ENCODE results near the gene OTUD3.
"Not testable (repeated sequence)": the region's sequence is repeated elsewhere in the genome, so short reads cannot be mapped to it uniquely, and the experiment has no call there.

OTUD3 gene

GRCh38 chr1:19882111-19883071, at the start of gene OTUD3:
Gene OTUD3 (plus strand): TSS chr1:19882395. CDS start chr1:19882514, 119 bp downstream.
- Mint-ChIP-seq H3K4me3 (peak within 1 kb of the TSS; percentile 91), H3K36me3 (no peaks in the 10 kb centered on the region), H3K9me3 (no peaks in the 10 kb centered on the region), H3K4me1 (peaks cover 41% of the 10 kb centered on the region), H3K27me3 (no peaks in the 10 kb centered on the region), H3K27ac (peak within 1 kb of the TSS; percentile 46)

GRCh38 chr1:19835578-19835977, 46.6 kb upstream of the OTUD3 start:
- peaks cover 2% of the 10 kb centered on the region for H3K36me3 Mint-ChIP-seq
- H3K4me1 Mint-ChIP-seq: peaks cover 8% of the 10 kb centered on the region
- H3K4me3 Mint-ChIP-seq: no peak overlapping the region
- no peaks in the 10 kb centered on the region for H3K9me3 Mint-ChIP-seq
- H3K27me3 Mint-ChIP-seq: peaks cover 21% of the 10 kb centered on the region
- H3K27ac Mint-ChIP-seq: no peak overlapping the region

- no peak overlapping the region for H3K4me3 Mint-ChIP-seq
- no peak overlapping the region for H3K27ac Mint-ChIP-seq
- H3K36me3 Mint-ChIP-seq: no peaks in the 10 kb centered on the region
- H3K9me3 Mint-ChIP-seq: no peaks in the 10 kb centered on the region
- peaks cover 8% of the 10 kb centered on the region for H3K4me1 Mint-ChIP-seq
- peaks cover 8% of the 10 kb centered on the region for H3K27me3 Mint-ChIP-seq
These were observed 44.3 kb upstream of the OTUD3 start for GRCh38 chr1:19837866-19838265.

GRCh38 chr1:19840228-19840627, 42.0 kb upstream of the OTUD3 start:
- Mint-ChIP-seq H3K4me1 (peaks cover 8% of the 10 kb centered on the region), H3K4me3 (no peak overlapping the region), H3K9me3 (no peaks in the 10 kb centered on the region), H3K27me3 (peaks cover 5% of the 10 kb centered on the region), H3K36me3 (no peaks in the 10 kb centered on the region), H3K27ac (no peak overlapping the region)

- Mint-ChIP-seq H3K9me3 (no peaks in the 10 kb centered on the region), H3K36me3 (no peaks in the 10 kb centered on the region), H3K27me3 (peaks cover 4% of the 10 kb centered on the region), H3K4me1 (peaks cover 3% of the 10 kb centered on the region), H3K4me3 (no peak overlapping the region), H3K27ac (no peak overlapping the region)
These were observed 37.3 kb upstream of the OTUD3 start for GRCh38 chr1:19844731-19845495.

GRCh38 chr1:19845555-19845954, 36.6 kb upstream of the OTUD3 start:
- H3K9me3 Mint-ChIP-seq: no peaks in the 10 kb centered on the region
- H3K36me3 Mint-ChIP-seq: no peaks in the 10 kb centered on the region
- no peak overlapping the region for H3K4me3 Mint-ChIP-seq
- peaks cover under 1% of the 10 kb centered on the region for H3K4me1 Mint-ChIP-seq
- H3K27me3 Mint-ChIP-seq: peaks cover 4% of the 10 kb centered on the region
- H3K27ac Mint-ChIP-seq: no peak overlapping the region

- H3K4me1 Mint-ChIP-seq: no peaks in the 10 kb centered on the region
- H3K36me3 Mint-ChIP-seq: no peaks in the 10 kb centered on the region
- H3K9me3 Mint-ChIP-seq: no peaks in the 10 kb centered on the region
- H3K27me3 Mint-ChIP-seq: peaks cover 4% of the 10 kb centered on the region
- H3K27ac Mint-ChIP-seq: no peak overlapping the region
- no peak overlapping the region for H3K4me3 Mint-ChIP-seq
These were observed 35.9 kb upstream of the OTUD3 start for GRCh38 chr1:19846338-19846737.

- not testable (repeated sequence) for H3K4me1 Mint-ChIP-seq, H3K36me3 Mint-ChIP-seq, H3K27ac Mint-ChIP-seq, H3K27me3 Mint-ChIP-seq, H3K9me3 Mint-ChIP-seq, H3K4me3 Mint-ChIP-seq
These were observed 34.9 kb upstream of the OTUD3 start for GRCh38 chr1:19847334-19847733.

- not testable (repeated sequence) for H3K4me1 Mint-ChIP-seq, H3K4me3 Mint-ChIP-seq, H3K36me3 Mint-ChIP-seq, H3K27ac Mint-ChIP-seq, H3K9me3 Mint-ChIP-seq, H3K27me3 Mint-ChIP-seq
These were observed 32.9 kb upstream of the OTUD3 start for GRCh38 chr1:19849307-19849706.

- Mint-ChIP-seq H3K27me3 (peaks cover 4% of the 10 kb centered on the region), H3K27ac (no peak overlapping the region), H3K4me3 (no peak overlapping the region), H3K9me3 (no peaks in the 10 kb centered on the region), H3K36me3 (no peaks in the 10 kb centered on the region), H3K4me1 (no peaks in the 10 kb centered on the region)
These were observed 32.0 kb upstream of the OTUD3 start for GRCh38 chr1:19850214-19850613.

GRCh38 chr1:19852036-19852435, 30.2 kb upstream of the OTUD3 start:
- Mint-ChIP-seq H3K4me1 (no peaks in the 10 kb centered on the region), H3K9me3 (no peaks in the 10 kb centered on the region), H3K27me3 (no peaks in the 10 kb centered on the region), H3K36me3 (no peaks in the 10 kb centered on the region), H3K27ac (no peak overlapping the region), H3K4me3 (no peak overlapping the region)

GRCh38 chr1:19854866-19855265, 27.3 kb upstream of the OTUD3 start:
- Mint-ChIP-seq H3K4me3 (no peak overlapping the region), H3K27ac (no peak overlapping the region), H3K36me3 (no peaks in the 10 kb centered on the region), H3K9me3 (no peaks in the 10 kb centered on the region), H3K4me1 (no peaks in the 10 kb centered on the region), H3K27me3 (peaks cover 5% of the 10 kb centered on the region)

- Mint-ChIP-seq H3K27me3 (peaks cover 9% of the 10 kb centered on the region), H3K27ac (no peak overlapping the region), H3K9me3 (no peaks in the 10 kb centered on the region), H3K4me1 (no peaks in the 10 kb centered on the region), H3K4me3 (no peak overlapping the region), H3K36me3 (no peaks in the 10 kb centered on the region)
These were observed 23.3 kb upstream of the OTUD3 start for GRCh38 chr1:19858893-19859292.

GRCh38 chr1:19859876-19860275, 22.3 kb upstream of the OTUD3 start:
- Mint-ChIP-seq H3K4me3 (no peak overlapping the region), H3K36me3 (no peaks in the 10 kb centered on the region), H3K9me3 (no peaks in the 10 kb centered on the region), H3K4me1 (no peaks in the 10 kb centered on the region), H3K27ac (no peak overlapping the region), H3K27me3 (peaks cover 9% of the 10 kb centered on the region)

- Mint-ChIP-seq H3K27me3 (peaks cover 9% of the 10 kb centered on the region), H3K36me3 (no peaks in the 10 kb centered on the region), H3K4me1 (no peaks in the 10 kb centered on the region), H3K27ac (no peak overlapping the region), H3K4me3 (no peak overlapping the region), H3K9me3 (no peaks in the 10 kb centered on the region)
These were observed 21.8 kb upstream of the OTUD3 start for GRCh38 chr1:19860418-19860817.

- no peaks in the 10 kb centered on the region for H3K9me3 Mint-ChIP-seq
- no peak overlapping the region for H3K4me3 Mint-ChIP-seq
- H3K27me3 Mint-ChIP-seq: peaks cover 9% of the 10 kb centered on the region
- H3K4me1 Mint-ChIP-seq: no peaks in the 10 kb centered on the region
- H3K27ac Mint-ChIP-seq: no peak overlapping the region
- no peaks in the 10 kb centered on the region for H3K36me3 Mint-ChIP-seq
These were observed 21.2 kb upstream of the OTUD3 start for GRCh38 chr1:19861034-19861433.
